ENCODE data around the gene WDTC1. TPM values are rescaled to one million over a fixed set of nuclear protein-coding genes. Genes with fewer than 3 reads are reported as not detected.
A peak's percentile ranks its signal among the peaks of the same experiment; 100 is the strongest.

The WDTC1 gene
- total RNA-seq, 1 donor from 2014 or later = 36.0 TPM

DNA sequence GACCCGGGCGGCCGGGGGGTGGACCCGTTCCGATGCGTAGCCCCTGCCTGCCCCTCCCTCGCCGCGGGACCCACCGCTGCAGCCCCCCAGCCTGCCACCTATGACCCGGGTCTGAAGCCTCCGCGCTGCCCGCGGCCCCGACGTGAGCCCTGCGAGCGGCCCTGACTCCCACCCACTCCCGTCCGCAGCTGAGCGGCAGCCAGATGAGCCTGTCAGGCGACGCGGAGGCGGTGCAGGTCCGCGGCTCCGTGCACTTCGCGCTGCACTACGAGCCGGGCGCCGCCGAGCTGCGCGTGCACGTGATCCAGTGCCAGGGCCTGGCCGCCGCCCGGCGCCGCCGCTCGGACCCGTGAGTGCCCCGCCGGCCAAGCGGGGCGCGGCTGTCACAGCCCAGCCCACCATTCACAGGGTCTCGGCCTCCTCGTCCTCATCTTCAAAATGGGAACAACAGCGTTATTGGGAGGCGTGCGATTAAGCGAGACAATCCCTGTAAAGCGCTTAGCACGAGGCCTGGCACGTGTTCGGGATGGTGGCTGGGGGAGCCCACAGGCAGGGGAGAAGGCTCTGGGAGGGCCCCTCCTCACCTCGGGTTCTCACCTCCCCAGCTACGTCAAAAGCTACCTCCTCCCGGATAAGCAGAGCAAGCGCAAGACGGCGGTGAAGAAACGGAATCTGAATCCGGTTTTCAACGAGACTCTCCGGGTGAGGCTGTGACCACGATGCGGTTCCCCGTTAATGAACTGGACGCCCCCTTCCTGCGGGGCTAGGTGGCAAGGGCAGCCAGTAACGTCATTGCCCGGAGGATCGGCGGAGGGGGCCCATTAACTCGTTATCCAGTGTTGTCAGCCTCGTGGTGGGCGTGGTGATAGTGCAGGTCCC lies 115.6 kb downstream of the WDTC1 start:
- Mint-ChIP-seq H3K4me1 (ENCODE audit: unreplicated experiment) (no peaks in the 10 kb centered on the region), H3K9me3 (ENCODE audit: unreplicated experiment) (no peaks in the 10 kb centered on the region), H3K36me3 (ENCODE audit: low read depth, unreplicated experiment) (peaks cover 3% of the 10 kb centered on the region), H3K4me3 (ENCODE audit: unreplicated experiment) (no peak overlapping the region), H3K27me3 (ENCODE audit: unreplicated experiment) (peaks cover 13% of the 10 kb centered on the region), H3K27ac (ENCODE audit: unreplicated experiment) (no peak overlapping the region)
- DNase-seq (ENCODE audit: low spot score) = no peak
- TF ChIP-seq, protein P1, sequence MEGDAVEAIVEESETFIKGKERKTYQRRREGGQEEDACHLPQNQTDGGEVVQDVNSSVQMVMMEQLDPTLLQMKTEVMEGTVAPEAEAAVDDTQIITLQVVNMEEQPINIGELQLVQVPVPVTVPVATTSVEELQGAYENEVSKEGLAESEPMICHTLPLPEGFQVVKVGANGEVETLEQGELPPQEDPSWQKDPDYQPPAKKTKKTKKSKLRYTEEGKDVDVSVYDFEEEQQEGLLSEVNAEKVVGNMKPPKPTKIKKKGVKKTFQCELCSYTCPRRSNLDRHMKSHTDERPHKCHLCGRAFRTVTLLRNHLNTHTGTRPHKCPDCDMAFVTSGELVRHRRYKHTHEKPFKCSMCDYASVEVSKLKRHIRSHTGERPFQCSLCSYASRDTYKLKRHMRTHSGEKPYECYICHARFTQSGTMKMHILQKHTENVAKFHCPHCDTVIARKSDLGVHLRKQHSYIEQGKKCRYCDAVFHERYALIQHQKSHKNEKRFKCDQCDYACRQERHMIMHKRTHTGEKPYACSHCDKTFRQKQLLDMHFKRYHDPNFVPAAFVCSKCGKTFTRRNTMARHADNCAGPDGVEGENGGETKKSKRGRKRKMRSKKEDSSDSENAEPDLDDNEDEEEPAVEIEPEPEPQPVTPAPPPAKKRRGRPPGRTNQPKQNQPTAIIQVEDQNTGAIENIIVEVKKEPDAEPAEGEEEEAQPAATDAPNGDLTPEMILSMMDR (IDR thresholded peaks at IDR 0.05; ENCODE audit: unreplicated experiment) = no peak

DNA sequence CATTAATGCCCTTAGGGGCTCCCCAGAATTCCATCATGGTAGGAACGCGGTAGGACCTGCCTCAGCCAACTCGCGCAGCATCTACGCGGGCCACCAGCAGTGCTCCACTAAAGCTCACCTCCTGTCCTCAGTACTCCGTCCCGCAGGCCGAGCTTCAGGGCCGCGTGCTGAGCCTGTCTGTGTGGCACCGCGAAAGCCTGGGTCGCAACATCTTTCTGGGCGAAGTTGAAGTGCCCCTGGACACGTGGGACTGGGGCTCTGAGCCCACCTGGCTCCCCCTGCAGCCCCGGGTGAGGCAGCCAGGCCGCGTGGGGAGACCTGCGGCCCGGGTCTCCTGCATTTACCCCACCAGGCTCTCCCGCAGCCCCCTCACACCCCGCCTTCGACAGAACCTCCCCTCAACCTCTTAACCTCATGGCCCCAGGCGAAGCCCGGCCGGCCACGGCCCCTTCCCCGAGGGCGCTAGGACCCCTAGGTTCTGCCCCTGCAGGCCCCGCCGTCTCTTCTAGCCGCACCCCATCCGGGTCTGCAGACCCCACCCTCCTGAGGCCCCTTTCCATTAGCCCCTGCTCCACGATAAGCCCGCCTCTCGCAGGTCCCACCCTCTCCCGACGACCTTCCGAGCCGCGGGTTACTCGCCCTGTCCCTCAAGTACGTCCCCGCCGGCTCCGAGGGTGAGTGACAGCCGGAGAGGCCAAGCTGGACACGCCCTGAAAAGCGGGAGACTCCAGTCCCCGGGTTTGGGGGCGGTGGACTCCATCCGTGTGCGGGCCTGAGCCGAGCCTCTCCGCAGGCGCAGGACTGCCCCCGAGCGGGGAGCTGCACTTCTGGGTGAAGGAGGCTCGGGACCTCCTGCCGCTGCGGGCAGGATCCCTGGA lies 116.5 kb downstream of the WDTC1 start:
- H3K4me1 Mint-ChIP-seq (ENCODE audit: unreplicated experiment) = no peaks in the 10 kb centered on the region
- H3K27me3 Mint-ChIP-seq (ENCODE audit: unreplicated experiment) = peaks cover 10% of the 10 kb centered on the region
- H3K9me3 Mint-ChIP-seq (ENCODE audit: unreplicated experiment) = no peaks in the 10 kb centered on the region
- DNase-seq (ENCODE audit: low spot score) = peak; percentile 56
- no peak overlapping the region for H3K4me3 Mint-ChIP-seq (ENCODE audit: unreplicated experiment)
- H3K27ac Mint-ChIP-seq (ENCODE audit: unreplicated experiment) = no peak overlapping the region
- H3K36me3 Mint-ChIP-seq (ENCODE audit: low read depth, unreplicated experiment) = peaks cover 9% of the 10 kb centered on the region
- TF ChIP-seq, protein P1 (IDR thresholded peaks at IDR 0.05; ENCODE audit: unreplicated experiment) = no peak

DNA sequence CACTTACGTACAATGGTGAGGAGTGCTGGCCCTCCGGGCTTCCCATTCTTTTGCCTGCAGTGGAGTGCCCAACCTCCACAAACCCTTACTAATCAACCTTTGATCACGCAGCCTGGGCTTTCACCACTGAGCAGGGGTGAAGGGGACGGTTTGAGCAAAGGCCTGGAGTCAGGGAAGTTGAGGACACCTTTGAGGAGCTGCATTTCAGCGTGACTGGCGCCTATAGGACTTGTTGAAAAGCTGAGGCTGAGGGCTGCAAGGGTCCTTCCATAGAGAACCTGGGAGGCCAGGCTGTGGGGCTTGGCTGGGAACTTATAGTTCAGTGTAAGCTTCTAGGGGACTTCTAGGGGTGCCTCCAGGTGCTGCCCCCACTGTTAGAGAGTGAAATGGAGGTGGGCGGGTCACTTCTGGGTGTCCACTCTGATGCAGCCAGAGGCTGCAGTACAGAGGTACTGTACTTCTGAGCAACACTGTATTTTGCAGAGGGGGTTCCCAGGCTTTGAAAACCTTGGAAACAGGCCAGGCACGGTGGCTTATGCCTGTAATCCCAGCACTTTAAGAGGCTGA lies 117.2 kb downstream of the WDTC1 start:
- H3K27ac Mint-ChIP-seq (ENCODE audit: unreplicated experiment) = no peak overlapping the region
- H3K27me3 Mint-ChIP-seq (ENCODE audit: unreplicated experiment) = peaks cover 8% of the 10 kb centered on the region
- H3K4me1 Mint-ChIP-seq (ENCODE audit: unreplicated experiment) = no peaks in the 10 kb centered on the region
- DNase-seq (ENCODE audit: low spot score) = no peak
- H3K9me3 Mint-ChIP-seq (ENCODE audit: unreplicated experiment) = no peaks in the 10 kb centered on the region
- H3K4me3 Mint-ChIP-seq (ENCODE audit: unreplicated experiment) = no peak overlapping the region
- peaks cover 9% of the 10 kb centered on the region for H3K36me3 Mint-ChIP-seq (ENCODE audit: low read depth, unreplicated experiment)
- TF ChIP-seq, protein P1 (IDR thresholded peaks at IDR 0.05; ENCODE audit: unreplicated experiment) = no peak

DNA sequence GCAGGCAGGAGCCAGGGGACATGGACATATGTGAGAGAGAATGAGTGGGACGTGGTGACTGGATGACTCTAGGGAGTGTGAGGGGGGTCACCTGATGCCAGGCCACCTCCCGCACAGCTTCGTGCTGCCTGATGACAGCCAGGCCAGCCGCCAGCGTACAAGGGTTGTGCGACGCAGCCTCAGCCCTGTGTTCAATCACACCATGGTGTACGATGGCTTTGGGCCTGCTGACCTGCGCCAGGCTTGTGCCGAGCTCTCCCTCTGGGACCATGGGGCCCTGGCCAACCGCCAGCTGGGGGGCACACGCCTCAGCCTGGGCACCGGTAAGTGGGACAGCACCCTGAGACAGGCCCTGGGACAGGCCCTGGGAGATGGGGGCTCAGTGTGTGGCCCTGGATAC lies 118.7 kb downstream of the WDTC1 start:
- H3K27me3 Mint-ChIP-seq (ENCODE audit: unreplicated experiment) = peaks cover 8% of the 10 kb centered on the region
- H3K4me1 Mint-ChIP-seq (ENCODE audit: unreplicated experiment) = no peaks in the 10 kb centered on the region
- no peaks in the 10 kb centered on the region for H3K9me3 Mint-ChIP-seq (ENCODE audit: unreplicated experiment)
- H3K36me3 Mint-ChIP-seq (ENCODE audit: low read depth, unreplicated experiment) = peaks cover 14% of the 10 kb centered on the region
- no peak overlapping the region for H3K27ac Mint-ChIP-seq (ENCODE audit: unreplicated experiment)
- no peak for DNase-seq (ENCODE audit: low spot score)
- TF ChIP-seq, protein P1 (IDR thresholded peaks at IDR 0.05; ENCODE audit: unreplicated experiment) = no peak
- peak overlapping the region; percentile 47 for H3K4me3 Mint-ChIP-seq (ENCODE audit: unreplicated experiment)
